Cardiac fibroblast (primary cell): Measurements from ENCODE around the gene PTPRN2.

ENCODE experiments used
- DNase-seq, 2 donors: peaks; one replicate each; pipeline versions ENCODE4 v3.0.0 to v3.0.0-alpha.2; 2010; ENCODE audit warnings: low read depth in 2 of 2
- H3K4me3 ChIP-seq, 2 donors: replicated peaks in 1 of 2; 1 replicate in 1 of 2; 2 replicates in 1 of 2; pipeline ENCODE4 v1.5.1; 2011; ENCODE audit warnings: low read depth in 2 of 2, low read length in 2 of 2, mild to moderate bottlenecking in 2 of 2, moderate library complexity in 1 of 2
- TF ChIP-seq, protein P1 (sequence below): IDR thresholded peaks from one replicate; pipeline ENCODE4 v1.5.1; 2011; ENCODE audit warnings: low read depth, mild to moderate bottlenecking, low read length, inconsistent platforms

The PTPRN2 gene

DNA sequence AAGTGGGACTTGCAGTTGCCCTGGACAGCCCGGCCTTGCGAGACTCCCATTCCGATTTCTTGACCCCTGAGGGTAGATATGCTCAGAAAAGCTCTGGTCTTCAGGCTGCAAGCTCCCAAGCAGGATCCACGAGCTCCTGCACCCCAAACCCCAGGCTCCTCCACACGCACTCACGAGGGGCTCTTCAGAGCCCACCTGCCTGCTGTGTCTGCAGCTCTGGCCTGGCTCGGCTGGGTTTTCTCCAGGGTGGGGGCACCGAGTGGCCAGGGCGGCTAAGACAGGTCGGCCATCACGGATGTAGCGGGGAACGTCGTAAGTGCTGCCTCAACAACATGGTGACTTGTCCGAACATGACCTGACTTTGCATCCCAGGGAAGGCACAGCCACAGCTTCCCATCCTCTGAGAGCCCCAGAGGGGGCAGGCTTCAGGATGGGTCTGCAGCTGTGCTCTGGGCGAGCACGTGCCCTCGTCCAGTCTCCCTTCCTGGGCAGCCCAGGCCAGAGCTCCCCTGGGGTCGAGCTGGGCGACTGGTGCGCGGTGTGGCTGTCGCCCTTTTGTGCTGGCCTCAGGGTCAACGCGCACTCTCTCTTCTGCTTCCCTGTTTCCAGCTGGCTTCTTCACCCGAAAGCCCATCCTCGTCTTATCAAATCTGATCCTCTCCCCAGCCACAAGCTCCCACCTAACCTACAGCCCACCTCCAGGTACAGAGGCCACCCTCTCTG, 835.5 kb downstream of the PTPRN2 start:
- H3K4me3 ChIP-seq: no peak overlapping the region
- TF ChIP-seq, protein P1, sequence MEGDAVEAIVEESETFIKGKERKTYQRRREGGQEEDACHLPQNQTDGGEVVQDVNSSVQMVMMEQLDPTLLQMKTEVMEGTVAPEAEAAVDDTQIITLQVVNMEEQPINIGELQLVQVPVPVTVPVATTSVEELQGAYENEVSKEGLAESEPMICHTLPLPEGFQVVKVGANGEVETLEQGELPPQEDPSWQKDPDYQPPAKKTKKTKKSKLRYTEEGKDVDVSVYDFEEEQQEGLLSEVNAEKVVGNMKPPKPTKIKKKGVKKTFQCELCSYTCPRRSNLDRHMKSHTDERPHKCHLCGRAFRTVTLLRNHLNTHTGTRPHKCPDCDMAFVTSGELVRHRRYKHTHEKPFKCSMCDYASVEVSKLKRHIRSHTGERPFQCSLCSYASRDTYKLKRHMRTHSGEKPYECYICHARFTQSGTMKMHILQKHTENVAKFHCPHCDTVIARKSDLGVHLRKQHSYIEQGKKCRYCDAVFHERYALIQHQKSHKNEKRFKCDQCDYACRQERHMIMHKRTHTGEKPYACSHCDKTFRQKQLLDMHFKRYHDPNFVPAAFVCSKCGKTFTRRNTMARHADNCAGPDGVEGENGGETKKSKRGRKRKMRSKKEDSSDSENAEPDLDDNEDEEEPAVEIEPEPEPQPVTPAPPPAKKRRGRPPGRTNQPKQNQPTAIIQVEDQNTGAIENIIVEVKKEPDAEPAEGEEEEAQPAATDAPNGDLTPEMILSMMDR: no peak
- no peak for DNase-seq

DNA sequence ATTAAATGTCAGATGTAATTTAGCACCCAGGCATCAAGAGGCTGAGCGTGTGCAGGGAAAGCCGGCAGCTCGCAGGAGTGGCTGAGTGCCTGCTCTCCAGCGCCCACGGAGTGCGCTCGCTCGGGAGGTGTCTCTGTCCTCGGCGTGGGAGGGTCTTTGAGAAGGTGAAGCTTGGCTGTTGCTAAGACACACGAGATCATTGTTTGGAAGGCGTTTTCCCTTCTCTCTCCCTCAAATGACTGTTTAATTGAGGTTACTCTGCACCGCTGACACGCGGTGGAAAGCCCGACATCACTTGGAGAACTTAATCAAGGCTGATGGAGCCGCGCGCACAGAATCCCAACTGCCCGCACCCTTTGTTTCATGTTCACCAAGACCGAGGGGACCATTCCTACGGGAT, 836.2 kb downstream of the PTPRN2 start:
- H3K4me3 ChIP-seq: no peak overlapping the region
- TF ChIP-seq, protein P1: no peak
- no peak for DNase-seq

DNA sequence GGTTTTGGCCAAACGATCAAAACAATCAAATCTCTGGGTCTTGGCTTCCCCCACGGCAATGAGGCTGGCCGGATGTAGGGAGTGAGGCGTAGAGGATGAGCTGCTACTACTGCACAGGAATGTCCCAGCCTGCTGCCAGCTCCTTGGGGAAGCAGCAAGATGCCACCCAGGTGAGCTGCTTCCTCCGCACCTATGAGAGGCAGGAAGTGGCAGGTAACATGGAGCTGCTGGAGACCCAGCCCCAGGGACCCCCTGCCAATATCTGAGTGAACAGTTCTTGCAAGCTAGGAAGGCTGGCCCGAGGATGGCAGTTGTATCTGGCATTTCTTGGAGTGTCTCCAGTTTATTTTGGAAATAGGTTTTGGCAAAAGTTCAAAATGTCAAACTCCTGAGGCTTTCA, 837.3 kb downstream of the PTPRN2 start:
- TF ChIP-seq, protein P1: no peak
- no peak overlapping the region for H3K4me3 ChIP-seq
- no peak for DNase-seq

DNA sequence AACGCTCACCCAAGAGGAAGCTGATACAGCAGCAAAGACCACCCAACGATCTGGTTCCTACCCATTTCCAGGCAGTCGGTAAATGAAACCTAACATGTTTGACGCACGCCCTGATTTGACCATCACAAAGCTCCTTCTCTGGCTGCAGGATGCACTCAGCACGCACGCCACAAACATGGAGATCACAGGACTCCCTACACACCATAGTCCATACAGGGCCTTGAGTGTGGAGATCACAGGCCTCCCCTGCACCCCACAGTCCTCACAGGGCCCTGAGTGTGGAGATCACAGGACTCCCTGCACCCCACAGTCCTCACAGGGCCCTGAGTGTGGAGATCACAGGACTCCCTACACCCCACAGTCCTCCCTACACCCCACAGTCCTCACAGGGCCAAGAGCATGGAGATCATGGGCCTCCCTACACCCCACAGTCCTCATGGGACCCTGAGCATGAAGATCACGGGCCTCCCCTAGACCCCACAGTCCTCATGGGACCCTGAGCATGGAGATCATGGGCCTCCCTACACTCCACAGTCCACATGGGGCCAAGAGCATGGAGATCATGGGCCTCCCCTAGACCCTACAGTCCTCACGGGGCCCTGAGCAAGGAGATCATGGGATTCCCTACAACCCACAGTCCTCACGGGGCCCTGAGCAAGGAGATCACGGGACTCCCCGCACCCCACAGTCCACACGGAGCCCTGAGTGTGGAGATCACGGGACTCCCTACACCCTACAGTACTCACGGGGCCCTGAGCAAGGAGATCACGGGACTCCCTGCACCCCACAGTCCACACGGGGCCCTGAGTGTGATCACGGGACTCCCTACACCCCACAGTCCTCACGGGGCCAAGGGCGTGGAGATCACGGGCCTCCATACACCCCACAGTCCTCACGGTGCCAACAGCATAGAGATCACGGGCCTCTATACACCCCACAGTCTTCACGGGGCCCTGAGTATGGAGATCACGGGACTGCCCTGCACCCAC, 841.6 kb downstream of the PTPRN2 start:
- no peak for DNase-seq
- no peak overlapping the region for H3K4me3 ChIP-seq
- TF ChIP-seq, protein P1: no peak

DNA sequence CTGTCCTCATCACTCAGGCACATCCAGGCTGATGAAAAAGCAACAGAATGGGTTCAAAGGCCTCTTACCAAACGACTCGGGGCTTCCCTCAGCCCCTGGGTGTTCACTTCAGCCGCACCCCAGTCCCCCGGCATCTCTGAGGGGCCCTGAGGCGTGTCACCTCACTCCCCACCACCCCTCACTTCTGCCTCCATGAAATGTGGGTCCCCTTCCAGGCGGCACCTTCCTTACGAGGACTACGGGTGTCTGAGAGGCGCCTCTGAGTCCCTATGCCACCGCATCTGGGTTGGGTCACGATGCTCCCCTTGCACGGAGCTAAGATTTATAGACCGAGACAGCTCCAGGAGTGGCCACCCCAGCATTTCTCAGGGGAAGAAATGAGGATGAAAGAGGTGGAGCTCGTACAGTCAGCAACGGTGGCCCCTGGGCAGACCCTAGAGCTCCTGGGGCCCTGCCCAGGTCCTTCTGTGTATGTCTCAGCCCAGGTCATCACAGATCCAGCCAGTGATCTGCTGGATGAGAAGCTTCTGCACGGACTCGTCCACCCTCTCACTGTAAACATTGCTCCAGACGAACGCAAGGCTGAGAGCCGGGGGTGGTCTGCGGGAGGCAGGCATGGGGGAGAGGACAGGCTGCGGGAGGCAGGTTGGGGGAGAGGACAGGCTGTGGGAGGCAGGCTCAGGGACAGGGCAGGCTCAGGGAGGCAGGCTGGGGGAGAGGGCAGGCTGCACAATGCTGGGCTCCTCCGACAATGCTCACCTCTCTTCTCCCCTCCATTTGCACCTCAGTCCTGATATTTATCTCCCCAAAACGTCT, 842.6 kb downstream of the PTPRN2 start:
- TF ChIP-seq, protein P1: no peak
- no peak overlapping the region for H3K4me3 ChIP-seq
- DNase-seq: no peak

DNA sequence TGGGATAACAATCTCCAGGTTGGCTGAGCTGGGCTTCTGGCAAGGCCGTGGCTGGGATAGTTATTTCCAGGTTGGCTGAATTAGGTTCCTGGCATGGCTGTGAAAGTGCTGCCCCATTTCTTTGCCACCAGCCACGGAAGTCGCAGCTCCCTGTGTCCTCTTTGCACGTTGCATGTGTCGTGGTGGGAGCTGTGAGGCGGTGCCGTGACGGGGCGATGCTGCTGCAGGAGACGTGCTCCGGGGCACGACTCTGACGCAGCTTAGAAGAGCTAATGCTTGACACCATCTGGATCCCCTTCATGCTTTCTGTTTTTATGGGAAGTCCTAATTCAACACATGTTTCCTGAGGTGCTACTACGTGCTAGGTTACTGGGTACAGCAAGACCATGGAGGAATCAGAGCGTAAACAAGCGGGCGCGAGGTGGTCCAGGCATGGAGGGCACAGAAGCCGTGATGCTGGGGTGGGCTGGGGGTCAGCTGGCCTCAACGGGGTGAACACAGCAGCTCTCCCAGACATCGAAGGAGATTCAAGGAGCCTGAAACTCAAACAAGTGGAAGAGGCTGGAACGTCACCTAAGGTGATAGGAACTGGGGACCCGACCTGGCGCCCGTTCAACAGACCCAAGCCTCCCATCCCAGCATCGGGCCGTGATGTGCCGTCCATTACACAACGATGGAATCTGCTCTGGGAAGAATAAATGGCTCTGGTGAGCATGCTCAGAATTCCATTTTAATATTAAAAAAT, 843.7 kb downstream of the PTPRN2 start:
- TF ChIP-seq, protein P1: no peak
- H3K4me3 ChIP-seq: no peak overlapping the region
- no peak for DNase-seq
